Keratinocyte (primary cell): ENCODE results near the gene PHACTR1. TPM values are rescaled to one million over a fixed set of nuclear protein-coding genes. Genes with fewer than 3 reads are reported as not detected.

Source experiments
- DNase-seq: peaks from one replicate; pipeline ENCODE4 v3.0.0-alpha.2; 2011; ENCODE audit warnings: low read depth, missing footprints, low spot score
- FAIRE-seq: peaks from 2 replicates; lab custom pipeline; 2011; peaks lifted over from hg19 to GRCh38; lab: Jason Lieb, UNC
- H2AFZ ChIP-seq: 2 replicates; pipeline ENCODE4 v1.6.0; 2012; ENCODE audit warnings: low read length, control low read depth, inconsistent platforms; ENCODE audit not compliant: control insufficient read depth
- H3K27ac ChIP-seq: 2 replicates; pipeline ENCODE4 v1.5.1; 2011; ENCODE audit warnings: low read length; ENCODE audit not compliant: control insufficient read depth, insufficient read depth
- H3K27me3 ChIP-seq: 3 replicates; pipeline ENCODE4 v1.6.0; 2011; ENCODE audit warnings: low read length; ENCODE audit not compliant: control insufficient read depth, insufficient read depth; ENCODE audit errors: extremely low read depth
- H3K36me3 ChIP-seq, 2 experiments: 2 replicates in 1 of 2; 3 replicates in 1 of 2; pipeline ENCODE4 v1.5.1; 2011; ENCODE audit warnings: low read length in 2 of 2, mild to moderate bottlenecking in 1 of 2; ENCODE audit not compliant: control insufficient read depth in 2 of 2, insufficient read depth in 2 of 2; ENCODE audit errors: extremely low read depth in 1 of 2
- H3K4me1 ChIP-seq: 3 replicates; pipeline ENCODE4 v1.5.1; 2011; ENCODE audit warnings: low read length; ENCODE audit not compliant: control insufficient read depth, insufficient read depth; ENCODE audit errors: extremely low read depth
- H3K4me2 ChIP-seq: 3 replicates; pipeline ENCODE4 v1.6.0; 2011; ENCODE audit warnings: low read depth, low read length; ENCODE audit not compliant: control insufficient read depth, insufficient read depth; ENCODE audit errors: extremely low read depth
- H3K4me3 ChIP-seq, 3 experiments: fragments of 200-600 bp in 1 of 3; sonication (generic) in 1 of 3; 2 replicates in 2 of 3; 3 replicates in 1 of 3; pipeline ENCODE4 v1.5.1; 2011 to 2016; ENCODE audit warnings: low read length in 3 of 3, mild to moderate bottlenecking in 3 of 3, control low read depth in 2 of 3, inconsistent platforms in 1 of 3, low read depth in 1 of 3, mixed read lengths in 1 of 3, mixed run types in 1 of 3, moderate library complexity in 1 of 3; ENCODE audit not compliant: control insufficient read depth in 2 of 3, insufficient read depth in 2 of 3; ENCODE audit errors: extremely low read depth in 1 of 3
- H3K79me2 ChIP-seq: 2 replicates; pipeline ENCODE4 v1.6.0; 2012; ENCODE audit warnings: low read length; ENCODE audit not compliant: control insufficient read depth, insufficient read depth
- H3K9ac ChIP-seq: 3 replicates; pipeline ENCODE4 v1.6.0; 2011; ENCODE audit warnings: low read length; ENCODE audit not compliant: control insufficient read depth, insufficient read depth; ENCODE audit errors: extremely low read depth
- H3K9me1 ChIP-seq: 3 replicates; pipeline ENCODE4 v1.6.0; 2011; ENCODE audit warnings: low read length; ENCODE audit not compliant: control insufficient read depth, insufficient read depth; ENCODE audit errors: extremely low read depth
- H3K9me3 ChIP-seq: 2 replicates; pipeline ENCODE4 v1.5.1; 2012; ENCODE audit warnings: low read depth, low read length; ENCODE audit not compliant: control insufficient read depth
- H4K20me1 ChIP-seq: 3 replicates; pipeline ENCODE4 v1.6.0; 2011; ENCODE audit warnings: low read length; ENCODE audit not compliant: control insufficient read depth, insufficient read depth; ENCODE audit errors: extremely low read depth
- CTCF ChIP-seq, 3 experiments: IDR thresholded peaks in 1 of 3; conservative IDR thresholded peaks in 1 of 3; optimal IDR thresholded peaks in 1 of 3; 2 replicates in 2 of 3; 3 replicates in 1 of 3; pipeline versions ENCODE3 to v1.5.1; 2011; ENCODE audit warnings: low read length in 3 of 3, mild to moderate bottlenecking in 3 of 3, moderate library complexity in 2 of 3, control low read depth in 1 of 3, inconsistent platforms in 1 of 3; ENCODE audit not compliant: insufficient read depth in 2 of 3; ENCODE audit errors: extremely low read depth in 1 of 3
- EZH2 ChIP-seq: IDR thresholded peaks from one replicate; pipeline ENCODE4 v1.6.1; 2012; ENCODE audit warnings: inconsistent platforms, mild to moderate bottlenecking, low read length, moderate library complexity
- dilution Hi-C: fragments of 300-500 bp; cut with MboI; formaldehyde crosslinking; loops from one replicate; pipeline ENCODE4 v1.7.0; 2020; ENCODE audit warnings: low sequenced_read_pairs; ENCODE audit not compliant: extremely low pct_ligation_motif_present
- polyA plus RNA-seq, 5 experiments: library from polyadenylated mRNA; depleted of rRNA in 3 of 5; stranded (reverse) in 3 of 5; stranded (forward) in 1 of 5; unstranded in 1 of 5; fragments of >200 nt; gene quantifications; 1 replicate in 1 of 5; 2 replicates in 3 of 5; 3 replicates in 1 of 5; pipeline versions ENCODE4 v1.2.1 to v1.2.3, GENCODE V29; 2011 to 2012; ENCODE audit warnings: missing spikeins in 2 of 5, low read depth in 1 of 5, low replicate concordance in 1 of 5

Gene PHACTR1
- polyA plus RNA-seq, 1 donor (not counting 4 experiments of a cell fraction or from before 2014, with no cell fraction given), result 0.22 TPM

- H2AFZ ChIP-seq, result no peak overlapping the region
- H4K20me1 ChIP-seq, result no peaks in the 10 kb centered on the region
- no peaks in the 10 kb centered on the region for H3K27me3 ChIP-seq
- no peak overlapping the region for H3K4me3 ChIP-seq
- no peaks in the 10 kb centered on the region for H3K79me2 ChIP-seq
- H3K4me2 ChIP-seq, result no peak overlapping the region
- no peaks in the 10 kb centered on the region for H3K9me3 ChIP-seq
- TF ChIP-seq CTCF (optimal IDR thresholded peaks at IDR 0.05 in 1 of 3, IDR thresholded peaks at IDR 0.05 in 1 of 3, conservative IDR thresholded peaks at IDR 0.05 in 1 of 3; ENCODE audit: extremely low read depth in 1 of 3, insufficient read depth in 2 of 3, low read length in 3 of 3), result no peak
- TF ChIP-seq EZH2, result no peak
- DNase-seq (no peak), FAIRE-seq (no peak)
- no peak overlapping the region for H3K27ac ChIP-seq
- H3K4me1 ChIP-seq, result no peaks in the 10 kb centered on the region
- dilution Hi-C loops, result no loop called here
- H3K36me3 ChIP-seq, result no peaks in the 10 kb centered on the region
- no peak overlapping the region for H3K9ac ChIP-seq
- H3K9me1 ChIP-seq, result no peaks in the 10 kb centered on the region
Observed at GRCh38 chr6:13267142-13267651, 550.6 kb downstream of the PHACTR1 start.

- peak; percentile 9 for FAIRE-seq
- Histone ChIP-seq H4K20me1 (no peaks in the 10 kb centered on the region), H3K4me1 (no peaks in the 10 kb centered on the region), H3K36me3 (no peaks in the 10 kb centered on the region), H2AFZ (no peak overlapping the region), H3K9ac (no peak overlapping the region), H3K4me2 (no peak overlapping the region), H3K9me3 (no peaks in the 10 kb centered on the region), H3K79me2 (no peaks in the 10 kb centered on the region), H3K27me3 (no peaks in the 10 kb centered on the region), H3K27ac (no peak overlapping the region), H3K9me1 (no peaks in the 10 kb centered on the region), H3K4me3 (no peak overlapping the region)
- TF ChIP-seq CTCF (optimal IDR thresholded peaks at IDR 0.05 in 1 of 3, IDR thresholded peaks at IDR 0.05 in 1 of 3, conservative IDR thresholded peaks at IDR 0.05 in 1 of 3; ENCODE audit: extremely low read depth in 1 of 3, insufficient read depth in 2 of 3, low read length in 3 of 3) (no peak), EZH2 (no peak)
- no peak for DNase-seq
- dilution Hi-C loops, result no loop called here
Observed at GRCh38 chr6:13268913-13269518, 552.4 kb downstream of the PHACTR1 start.
